CD4-positive, alpha-beta T cell treated with Interleukin-10 for 1 hour (primary cell): ENCODE measurements around the gene ANKRD22.

Experiments
- DNase-seq: peaks from one replicate; pipeline ENCODE4 v3.0.0-alpha.2; 2020

The ANKRD22 gene

GRCh38 chr10:88794731-88795130 is 56.9 kb downstream of the ANKRD22 start:
- no peak for DNase-seq

GRCh38 chr10:88793712-88794299 is 57.8 kb downstream of the ANKRD22 start:
- DNase-seq: peak; percentile 13

GRCh38 chr10:88792661-88793060 is 59.0 kb downstream of the ANKRD22 start:
- peak; percentile 18 for DNase-seq

- no peak for DNase-seq
Observed at GRCh38 chr10:88791924-88792323, 59.7 kb downstream of the ANKRD22 start.

- no peak for DNase-seq
Observed at GRCh38 chr10:88788924-88789323, 62.7 kb downstream of the ANKRD22 start.

- DNase-seq: no peak
Observed at GRCh38 chr10:88787463-88787862, 64.2 kb downstream of the ANKRD22 start.

GRCh38 chr10:88786032-88786770 is 65.4 kb downstream of the ANKRD22 start:
- DNase-seq: no peak

- DNase-seq: no peak
Observed at GRCh38 chr10:88783724-88784123, 67.9 kb downstream of the ANKRD22 start.

GRCh38 chr10:88782222-88782621 is 69.4 kb downstream of the ANKRD22 start:
- DNase-seq: no peak

GRCh38 chr10:88781206-88781605 is 70.4 kb downstream of the ANKRD22 start:
- DNase-seq: no peak
